Astrocyte (in vitro differentiated cells and primary cell): ENCODE data around the gene SLC25A30. TPM values are rescaled to one million over a fixed set of nuclear protein-coding genes. Genes with fewer than 3 reads are reported as not detected.

Experiments used
- DNase-seq: peaks from one replicate; pipeline ENCODE4 v3.0.0-alpha.2; 2010; ENCODE audit warnings: low read depth
- FAIRE-seq: peaks from 2 replicates; lab custom pipeline; 2011; peaks lifted over from hg19 to GRCh38; lab: Jason Lieb, UNC
- H2AFZ ChIP-seq: 2 replicates; pipeline ENCODE4 v1.6.0; 2012; ENCODE audit warnings: low read depth, low read length, inconsistent platforms
- H3K27ac ChIP-seq: 2 replicates; pipeline ENCODE4 v1.5.1; 2011; ENCODE audit warnings: low read depth, low read length, inconsistent platforms
- H3K27me3 ChIP-seq: 2 replicates; pipeline ENCODE4 v1.6.0; 2011; ENCODE audit warnings: low read length, inconsistent platforms; ENCODE audit not compliant: insufficient read depth
- H3K36me3 ChIP-seq: 2 replicates; pipeline ENCODE4 v1.5.1; 2011; ENCODE audit warnings: low read length, inconsistent platforms; ENCODE audit not compliant: insufficient read depth
- H3K4me1 ChIP-seq: 2 replicates; pipeline ENCODE4 v1.5.1; 2011; ENCODE audit warnings: low read length, inconsistent platforms; ENCODE audit not compliant: insufficient read depth
- H3K4me2 ChIP-seq: 2 replicates; pipeline ENCODE4 v1.6.0; 2012; ENCODE audit warnings: low read length, inconsistent platforms
- H3K4me3 ChIP-seq: 2 replicates; pipeline ENCODE4 v1.5.1; 2011; ENCODE audit warnings: low read depth, mild to moderate bottlenecking, low read length, inconsistent platforms; ENCODE audit not compliant: insufficient read depth
- H3K79me2 ChIP-seq: 2 replicates; pipeline ENCODE4 v1.6.0; 2012; ENCODE audit warnings: mild to moderate bottlenecking, low read length, inconsistent platforms; ENCODE audit not compliant: insufficient read depth
- H3K9ac ChIP-seq: 2 replicates; pipeline ENCODE4 v1.6.0; 2012; ENCODE audit warnings: mild to moderate bottlenecking, low read length, inconsistent platforms
- H3K9me3 ChIP-seq: 2 replicates; pipeline ENCODE4 v1.5.1; 2012; ENCODE audit warnings: low read depth, mild to moderate bottlenecking, low read length, inconsistent platforms; ENCODE audit not compliant: insufficient read depth
- H4K20me1 ChIP-seq: 2 replicates; pipeline ENCODE4 v1.6.0; 2012; ENCODE audit warnings: low read length, inconsistent platforms; ENCODE audit not compliant: insufficient read depth
- H3K27ac Mint-ChIP-seq: one replicate; pipeline ENCODE4 v1.8.0; 2021; ENCODE audit warnings: mild to moderate bottlenecking, mixed read lengths; ENCODE audit not compliant: unreplicated experiment
- H3K27me3 Mint-ChIP-seq: one replicate; pipeline ENCODE4 v1.8.0; 2021; ENCODE audit warnings: low read depth, mixed read lengths; ENCODE audit not compliant: unreplicated experiment
- H3K36me3 Mint-ChIP-seq: one replicate; pipeline ENCODE4 v1.8.0; 2021; ENCODE audit warnings: low read depth, mixed read lengths; ENCODE audit not compliant: unreplicated experiment
- H3K4me1 Mint-ChIP-seq: one replicate; pipeline ENCODE4 v1.8.0; 2021; ENCODE audit warnings: low read depth, mixed read lengths; ENCODE audit not compliant: unreplicated experiment
- H3K4me3 Mint-ChIP-seq: one replicate; pipeline ENCODE4 v1.8.0; 2021; ENCODE audit warnings: mild to moderate bottlenecking, moderate library complexity, mixed read lengths; ENCODE audit not compliant: unreplicated experiment
- H3K9me3 Mint-ChIP-seq: one replicate; pipeline ENCODE4 v1.8.0; 2021; ENCODE audit warnings: mild to moderate bottlenecking, mixed read lengths; ENCODE audit not compliant: unreplicated experiment
- EZH2 ChIP-seq: IDR thresholded peaks from 2 replicates; pipeline ENCODE4 v1.6.1; 2012; ENCODE audit warnings: mild to moderate bottlenecking, low read length, inconsistent platforms; ENCODE audit not compliant: insufficient read depth
- total RNA-seq: library from RNA; stranded (reverse); gene quantifications from 2 replicates; pipeline ENCODE4 v1.2.1, GENCODE V29; 2021
- TF ChIP-seq, protein P1 (sequence below): IDR thresholded peaks from 2 replicates; pipeline ENCODE4 v1.5.1; 2011; ENCODE audit warnings: low read depth, mild to moderate bottlenecking, inconsistent platforms, low read length, moderate library complexity; ENCODE audit not compliant: insufficient read depth

Gene SLC25A30
- total RNA-seq, 1 donor from 2014 or later = 14.3 TPM

DNA sequence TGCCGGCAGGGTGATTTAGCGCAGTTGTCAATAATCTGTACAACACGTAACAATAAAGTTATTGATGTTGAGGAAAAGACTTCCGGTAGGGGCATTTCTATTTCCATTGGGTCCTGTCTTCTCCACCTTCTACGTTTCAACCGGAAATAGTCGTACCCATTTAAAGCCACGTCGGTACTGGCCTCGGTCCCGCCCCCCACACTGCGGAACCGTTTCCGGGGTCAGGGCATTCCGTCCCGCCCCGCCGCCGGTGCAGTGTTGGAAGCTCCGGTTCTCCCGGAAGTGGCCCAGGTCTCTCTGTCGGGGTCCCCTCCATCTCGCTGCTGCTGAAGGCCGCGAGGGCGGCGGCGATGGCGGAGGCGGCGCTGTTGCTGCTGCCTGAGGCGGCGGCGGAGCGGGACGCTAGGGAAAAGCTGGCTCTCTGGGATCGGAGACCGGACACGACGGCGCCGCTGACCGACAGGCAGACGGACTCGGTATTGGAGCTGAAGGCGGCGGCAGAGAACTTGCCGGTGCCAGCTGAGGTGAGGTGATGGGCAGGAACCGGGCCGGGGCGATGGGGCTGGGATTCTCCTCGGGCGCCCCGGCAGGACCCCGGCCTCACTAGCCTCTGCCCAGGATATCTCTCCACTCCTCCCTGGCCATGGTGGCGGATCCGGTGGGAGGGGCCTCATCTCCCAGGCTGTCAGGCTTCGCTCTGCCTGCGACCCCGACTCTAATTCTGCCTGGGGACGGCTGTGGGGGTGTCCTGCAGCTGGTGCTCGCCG, 46.7 kb upstream of the SLC25A30 start, which contains the start of gene COG3:
TSS of gene COG3 (plus strand) at position 253 of the 767 bp plus-strand sequence. CDS start at position 351, 98 bp downstream.
- peak within 1 kb of the TSS; percentile 94 for H3K27ac Mint-ChIP-seq
- Histone ChIP-seq H3K27ac (peak within 1 kb of the TSS; percentile 89), H3K9ac (peak within 1 kb of the TSS; percentile 96), H3K27me3 (peaks cover 3% of the 10 kb centered on the region), H2AFZ (peak within 1 kb of the TSS; percentile 80), H4K20me1 (peaks cover 43% of the 10 kb centered on the region), H3K4me3 (peak within 1 kb of the TSS; percentile 77), H3K79me2 (peaks cover 52% of the 10 kb centered on the region), H3K4me2 (peak within 1 kb of the TSS; percentile 84), H3K9me3 (no peaks in the 10 kb centered on the region), H3K4me1 (peaks cover 7% of the 10 kb centered on the region), H3K36me3 (peaks cover 4% of the 10 kb centered on the region)
- no peaks in the 10 kb centered on the region for H3K9me3 Mint-ChIP-seq
- peaks cover 30% of the 10 kb centered on the region for H3K4me1 Mint-ChIP-seq
- TF ChIP-seq, protein P1, sequence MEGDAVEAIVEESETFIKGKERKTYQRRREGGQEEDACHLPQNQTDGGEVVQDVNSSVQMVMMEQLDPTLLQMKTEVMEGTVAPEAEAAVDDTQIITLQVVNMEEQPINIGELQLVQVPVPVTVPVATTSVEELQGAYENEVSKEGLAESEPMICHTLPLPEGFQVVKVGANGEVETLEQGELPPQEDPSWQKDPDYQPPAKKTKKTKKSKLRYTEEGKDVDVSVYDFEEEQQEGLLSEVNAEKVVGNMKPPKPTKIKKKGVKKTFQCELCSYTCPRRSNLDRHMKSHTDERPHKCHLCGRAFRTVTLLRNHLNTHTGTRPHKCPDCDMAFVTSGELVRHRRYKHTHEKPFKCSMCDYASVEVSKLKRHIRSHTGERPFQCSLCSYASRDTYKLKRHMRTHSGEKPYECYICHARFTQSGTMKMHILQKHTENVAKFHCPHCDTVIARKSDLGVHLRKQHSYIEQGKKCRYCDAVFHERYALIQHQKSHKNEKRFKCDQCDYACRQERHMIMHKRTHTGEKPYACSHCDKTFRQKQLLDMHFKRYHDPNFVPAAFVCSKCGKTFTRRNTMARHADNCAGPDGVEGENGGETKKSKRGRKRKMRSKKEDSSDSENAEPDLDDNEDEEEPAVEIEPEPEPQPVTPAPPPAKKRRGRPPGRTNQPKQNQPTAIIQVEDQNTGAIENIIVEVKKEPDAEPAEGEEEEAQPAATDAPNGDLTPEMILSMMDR = peak; percentile 41
- TF ChIP-seq EZH2 = no peak
- peak within 1 kb of the TSS; percentile 97 for H3K4me3 Mint-ChIP-seq
- H3K36me3 Mint-ChIP-seq = no peaks in the 10 kb centered on the region
- no peak for FAIRE-seq
- DNase-seq = peak; percentile 97
- no peaks in the 10 kb centered on the region for H3K27me3 Mint-ChIP-seq

DNA sequence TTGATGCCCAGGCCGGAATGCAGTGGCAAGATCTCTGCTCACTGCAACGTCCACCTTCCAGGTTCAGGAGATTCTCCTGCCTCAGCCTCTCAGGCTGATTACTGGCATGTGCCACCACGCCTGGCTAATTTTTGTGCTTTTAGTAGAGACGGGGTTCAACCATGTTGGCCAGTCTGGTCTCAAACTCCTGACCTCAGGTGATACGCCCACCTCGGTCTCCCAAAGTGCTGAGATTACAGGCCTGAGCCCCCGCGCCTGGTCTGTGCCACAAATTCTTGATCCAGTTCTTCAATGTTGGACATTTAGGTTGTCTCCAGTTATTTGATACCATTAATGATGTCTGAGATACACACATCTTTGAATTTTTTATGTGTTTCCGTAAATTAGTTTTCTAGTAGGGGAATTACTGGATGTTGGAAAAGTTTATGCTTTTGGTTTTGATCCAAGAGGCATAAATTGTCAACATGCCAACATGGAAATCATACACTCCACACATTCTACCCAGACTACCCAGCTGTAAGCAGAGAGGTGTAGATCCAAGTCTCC, 46.0 kb upstream of the SLC25A30 start:
- H3K27ac Mint-ChIP-seq = peak overlapping the region; percentile 94
- Histone ChIP-seq H4K20me1 (peaks cover 40% of the 10 kb centered on the region), H2AFZ (peak overlapping the region; percentile 58), H3K4me1 (peaks cover 7% of the 10 kb centered on the region), H3K9me3 (no peaks in the 10 kb centered on the region), H3K4me3 (peak overlapping the region; percentile 77), H3K4me2 (peak overlapping the region; percentile 84), H3K36me3 (peaks cover 4% of the 10 kb centered on the region), H3K27me3 (peaks cover 3% of the 10 kb centered on the region), H3K79me2 (peaks cover 45% of the 10 kb centered on the region), H3K27ac (peak overlapping the region; percentile 89), H3K9ac (peak overlapping the region; percentile 96)
- H3K4me1 Mint-ChIP-seq = peaks cover 28% of the 10 kb centered on the region
- no peaks in the 10 kb centered on the region for H3K9me3 Mint-ChIP-seq
- no peak for FAIRE-seq
- H3K4me3 Mint-ChIP-seq = peak overlapping the region; percentile 97
- no peaks in the 10 kb centered on the region for H3K36me3 Mint-ChIP-seq
- TF ChIP-seq, protein P1 = no peak
- TF ChIP-seq EZH2 = no peak
- DNase-seq = no peak
- no peaks in the 10 kb centered on the region for H3K27me3 Mint-ChIP-seq
